Left kidney (tissue), 2 donors: Measurements from ENCODE around the gene IL1R2. TPM values are rescaled to one million over a fixed set of nuclear protein-coding genes. Genes with fewer than 3 reads are reported as not detected.
"Not testable (repeated sequence)": the region's sequence is repeated elsewhere in the genome, so short reads cannot be mapped to it uniquely, and the experiment has no call there.

Experiments used
- DNase-seq: peaks from one replicate; pipeline ENCODE4 v3.0.0-alpha.2; 2013
- polyA plus RNA-seq: library from polyadenylated mRNA; unstranded; fragments of 120-200 nt; gene quantifications from one replicate; pipeline ENCODE4 v1.2.1, GENCODE V29; 2013; ENCODE audit not compliant: insufficient read length

Gene IL1R2
- polyA plus RNA-seq, 1 donor, result 0.47 TPM

DNA sequence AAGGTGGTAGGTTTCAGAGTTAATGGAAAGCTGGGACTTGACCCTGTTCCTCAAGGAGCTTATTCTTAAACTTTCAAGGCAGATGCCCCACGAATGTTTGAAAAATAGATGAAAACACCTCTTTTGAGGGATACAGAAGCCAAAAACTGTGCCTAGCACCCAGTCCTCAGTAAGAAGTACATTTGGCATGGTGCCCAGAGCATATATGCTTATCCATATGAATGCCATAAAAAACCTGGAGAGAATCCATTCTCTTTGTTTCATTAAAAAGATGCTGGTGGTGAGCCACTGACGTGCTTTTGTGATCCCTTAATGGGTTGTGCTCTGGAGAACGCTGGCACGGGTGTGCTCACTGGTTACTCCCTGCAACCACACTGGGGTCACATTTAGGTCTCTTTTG, 69.0 kb downstream of the IL1R2 start:
- DNase-seq, result no peak

GRCh38 chr2:102061286-102061699, 69.5 kb downstream of the IL1R2 start:
- DNase-seq, result no peak

DNA sequence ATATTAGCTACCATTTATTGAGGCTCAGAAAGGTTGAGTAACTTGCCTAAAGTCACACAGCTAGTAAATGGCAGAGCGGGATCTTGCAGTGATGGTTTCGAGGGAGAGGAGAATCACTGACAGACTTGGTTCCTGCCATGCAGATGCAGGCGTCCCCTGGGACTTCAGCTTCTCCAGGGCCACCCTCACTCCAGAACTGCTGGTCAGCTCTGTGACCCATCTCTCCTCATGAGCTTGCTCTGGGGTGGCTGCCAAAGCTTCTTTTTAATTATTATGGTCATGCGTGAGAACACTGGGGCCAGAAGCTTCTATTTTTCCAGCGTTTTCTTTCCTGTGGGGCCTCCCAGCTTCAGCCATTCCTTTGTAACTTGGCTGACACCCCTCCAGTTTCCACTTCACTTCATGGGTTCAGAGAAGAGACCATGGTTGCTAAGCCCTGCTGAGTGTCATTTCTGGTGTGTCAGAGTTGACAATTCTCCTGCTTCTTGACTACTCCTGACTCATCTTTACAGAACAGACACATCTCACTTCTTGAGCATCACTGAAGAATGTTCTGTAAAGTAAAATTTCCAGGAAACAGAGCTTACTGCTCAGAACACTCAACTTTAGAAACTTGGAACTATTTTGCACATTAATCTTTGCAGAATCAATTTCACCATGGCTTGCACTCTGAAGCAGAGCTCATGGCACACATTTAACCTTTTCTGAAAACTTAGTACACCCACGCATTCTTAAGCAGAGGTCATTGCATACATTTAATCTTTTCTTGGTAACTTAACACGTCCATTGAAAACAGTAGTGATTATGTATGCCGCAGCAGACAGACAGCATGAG, 70.4 kb downstream of the IL1R2 start:
- DNase-seq, result no peak

DNA sequence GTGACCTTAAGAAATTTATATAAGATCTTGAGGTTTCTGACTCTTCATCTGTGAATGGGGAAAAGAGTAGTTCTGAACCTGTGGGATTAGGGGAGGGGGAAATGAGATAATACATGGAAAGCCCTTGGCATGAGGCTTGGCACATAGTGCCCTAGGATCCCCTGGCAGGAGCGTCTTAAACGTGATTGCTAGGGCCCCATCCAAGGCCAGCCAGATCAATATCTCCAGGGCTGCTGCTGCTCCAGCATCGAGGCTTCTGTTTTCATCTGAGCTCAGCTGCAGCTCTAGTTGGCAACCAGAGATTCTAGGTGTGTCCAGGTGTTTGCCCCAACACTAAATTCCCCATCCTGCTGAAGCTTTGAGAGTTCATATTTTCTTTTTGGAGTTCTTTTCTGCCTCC, 71.0 kb downstream of the IL1R2 start:
- no peak for DNase-seq

GRCh38 chr2:102063487-102063911, 71.7 kb downstream of the IL1R2 start:
- no peak for DNase-seq

GRCh38 chr2:102063941-102064678, 72.3 kb downstream of the IL1R2 start:
- DNase-seq, result no peak

- no peak for DNase-seq
These were observed 73.2 kb downstream of the IL1R2 start for GRCh38 chr2:102064679-102065674.

DNA sequence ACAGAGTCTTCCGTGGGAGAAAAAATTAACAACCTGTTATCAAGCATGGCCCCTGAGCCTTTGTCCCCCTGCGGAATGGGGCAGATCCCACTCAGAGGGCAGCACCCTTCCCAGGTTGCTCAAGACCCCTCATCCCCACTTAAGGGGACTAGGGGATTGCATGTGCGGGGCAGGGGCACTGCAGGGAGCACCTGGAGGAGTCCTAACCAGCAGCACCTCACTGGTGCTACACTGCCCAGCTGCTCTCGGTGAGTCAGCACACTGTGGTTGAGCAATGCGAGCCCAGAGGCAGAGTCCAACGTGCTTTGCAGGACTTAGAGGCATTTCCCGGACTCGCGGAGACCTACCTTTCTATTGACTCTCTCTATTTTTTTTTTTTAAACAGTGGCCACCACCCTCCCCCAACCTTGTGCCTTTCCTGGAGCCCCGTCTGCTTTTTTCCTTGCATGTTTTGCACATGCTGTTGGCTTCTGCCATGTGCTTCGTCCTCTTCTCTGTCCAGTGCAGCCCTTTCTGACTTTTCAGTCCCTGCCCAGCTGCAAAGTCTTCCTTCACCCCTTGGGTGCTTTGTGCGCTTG, 74.0 kb downstream of the IL1R2 start:
- no peak for DNase-seq

DNA sequence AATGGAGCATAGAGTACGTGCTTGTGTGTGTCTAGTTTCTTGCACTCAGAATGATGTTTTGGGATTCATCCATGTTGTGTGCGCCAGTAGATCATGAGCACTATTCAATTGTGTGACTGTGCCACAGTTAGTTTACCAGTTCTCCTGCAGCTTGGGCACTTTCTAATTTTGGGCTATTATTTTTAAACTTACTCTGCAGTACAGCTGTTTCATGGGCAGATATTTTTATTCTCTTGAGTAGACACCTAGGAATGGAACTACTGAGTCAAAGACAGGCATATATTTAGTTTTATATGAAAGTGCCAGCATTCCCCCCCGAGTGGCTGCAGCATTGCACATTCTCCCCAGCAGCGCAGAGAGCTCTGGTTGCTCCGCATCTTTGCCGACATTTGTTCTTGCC, 74.8 kb downstream of the IL1R2 start:
- DNase-seq, result no peak

- DNase-seq, result not testable (repeated sequence)
These were observed 76.4 kb downstream of the IL1R2 start for GRCh38 chr2:102068126-102068525.

DNA sequence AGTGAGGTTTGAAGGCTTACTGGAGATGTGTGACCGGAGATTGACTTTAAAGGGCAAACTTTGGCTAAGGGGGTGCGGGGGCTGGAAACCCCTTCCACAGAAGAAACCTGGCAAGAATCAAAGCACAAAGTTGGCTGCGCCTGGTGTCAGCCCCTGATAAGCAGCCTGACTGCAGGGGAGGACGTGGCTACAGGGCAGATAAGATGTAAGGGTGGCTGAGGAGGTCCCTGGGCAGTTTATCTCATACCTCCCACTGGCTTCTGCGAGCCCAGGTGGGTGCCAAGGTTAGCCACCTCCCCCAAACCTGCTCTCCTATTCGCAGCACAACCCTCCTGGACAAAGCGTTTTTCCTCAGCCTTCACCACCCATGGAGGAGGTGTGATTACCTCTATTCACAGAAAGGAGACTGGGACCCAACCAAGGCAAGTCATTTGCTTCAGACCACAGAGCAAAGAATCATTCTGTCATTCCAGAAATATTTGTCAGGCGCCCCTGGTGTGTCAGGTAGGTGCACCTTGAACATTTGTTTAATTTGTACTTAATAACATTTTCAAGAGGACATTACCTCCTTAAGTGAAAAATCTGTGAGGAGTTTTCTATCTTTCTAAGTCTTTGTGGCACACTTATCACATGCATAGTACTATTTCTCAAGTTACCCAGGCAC, 77.7 kb downstream of the IL1R2 start:
- DNase-seq, result no peak

GRCh38 chr2:102070058-102070642, 78.4 kb downstream of the IL1R2 start:
- DNase-seq, result no peak

- no peak for DNase-seq
These were observed 81.0 kb downstream of the IL1R2 start for GRCh38 chr2:102072741-102073140.

DNA sequence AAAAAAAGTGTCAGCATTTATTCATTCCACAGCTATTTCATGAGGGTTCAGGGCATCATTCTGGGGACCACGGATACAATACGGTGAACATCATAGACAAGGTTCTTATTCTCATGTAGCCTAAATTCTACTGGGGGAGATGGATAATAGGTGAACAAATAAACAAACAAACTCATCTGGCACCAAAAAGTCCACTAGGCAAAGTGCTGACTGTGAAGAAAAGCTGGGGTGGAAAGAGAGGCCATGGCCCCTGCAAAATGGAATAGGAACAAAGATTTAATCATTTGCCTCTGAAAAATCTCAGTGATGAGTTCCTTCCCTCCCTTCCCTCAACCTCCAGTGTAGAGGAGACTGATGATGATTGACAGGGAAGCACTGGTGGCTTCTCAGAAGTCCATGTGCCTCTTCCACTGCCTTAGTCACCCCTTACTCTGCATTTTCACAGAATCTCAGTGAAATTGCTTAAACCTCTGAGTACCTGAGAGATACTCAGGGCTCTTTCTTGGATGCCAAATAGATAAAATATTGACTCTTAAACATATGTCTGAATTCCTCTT, 81.5 kb downstream of the IL1R2 start:
- DNase-seq, result no peak

DNA sequence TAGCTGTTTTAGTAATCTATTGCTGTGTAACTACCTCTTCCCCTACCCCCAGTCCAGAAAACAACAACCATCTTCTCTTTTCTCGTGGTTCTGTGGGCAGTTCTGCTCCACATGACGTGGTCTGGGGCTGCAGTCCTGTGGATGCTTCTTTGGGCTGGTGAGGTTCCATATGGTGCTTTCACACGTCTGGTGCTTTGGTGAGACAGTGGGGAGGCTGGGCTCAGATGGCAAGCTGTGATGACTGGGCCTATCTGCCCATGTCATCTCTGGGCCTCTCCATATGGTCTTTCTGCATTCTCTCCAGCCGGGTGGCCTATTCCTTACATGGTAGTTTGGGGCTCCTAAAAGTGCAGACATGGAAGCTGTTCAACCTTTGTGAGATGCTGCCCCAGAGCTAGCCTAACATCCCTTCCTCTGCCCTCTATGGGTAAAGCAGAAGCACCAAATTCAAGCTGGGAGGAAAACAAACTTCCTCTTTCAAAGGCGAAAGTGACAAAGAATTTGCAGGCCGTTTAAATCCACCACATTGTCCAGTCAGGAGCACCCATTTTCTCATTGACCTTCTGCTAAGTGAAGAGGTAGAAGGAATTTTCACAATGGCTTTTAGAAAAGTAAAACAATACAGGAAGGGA, 82.5 kb downstream of the IL1R2 start:
- DNase-seq, result no peak

- DNase-seq, result no peak
These were observed 83.7 kb downstream of the IL1R2 start for GRCh38 chr2:102075479-102075878.

DNA sequence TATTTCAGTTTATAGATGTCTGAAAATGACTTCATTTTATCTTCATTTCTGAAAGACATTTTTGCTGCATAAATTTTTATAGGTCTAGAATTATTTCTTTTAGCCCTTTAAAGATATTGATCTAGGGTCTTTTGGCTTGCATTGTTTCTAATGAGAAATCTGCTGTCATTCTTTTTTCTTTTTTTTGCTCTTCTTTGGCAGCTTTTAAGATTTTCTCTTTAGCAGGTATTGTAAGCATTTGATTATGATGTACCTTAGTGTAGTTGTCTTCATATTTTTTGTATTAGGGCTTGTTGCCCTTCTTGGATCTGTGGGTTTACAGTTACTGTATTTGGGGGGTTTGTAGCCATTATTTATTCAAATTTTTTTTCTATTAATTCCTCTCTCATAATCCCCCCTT, 84.8 kb downstream of the IL1R2 start:
- DNase-seq, result no peak
